Measurements from ENCODE around the gene MARK1. TPM values are rescaled to one million over a fixed set of nuclear protein-coding genes. Genes with fewer than 3 reads are reported as not detected.

The MARK1 gene
- total RNA-seq, 1 donor from 2014 or later, result 6.1 TPM

- Histone ChIP-seq H3K4me3 (ENCODE audit: low read depth, low read length) (no peak overlapping the region), H3K27me3 (ENCODE audit: control insufficient read depth, insufficient read depth, low read length) (peaks cover 3% of the 10 kb centered on the region), H3K36me3 (ENCODE audit: control insufficient read depth, insufficient read depth, low read length) (no peaks in the 10 kb centered on the region)
- DNase-seq (ENCODE audit: low read depth), result no peak
- TF ChIP-seq CTCF (IDR thresholded peaks at IDR 0.05; ENCODE audit: insufficient read depth, low read length, poor library complexity, severe bottlenecking), result no peak
Measured at GRCh38 chr1:220694866-220695382, 167.0 kb downstream of the MARK1 start.

- no peaks in the 10 kb centered on the region for H3K36me3 ChIP-seq (ENCODE audit: control insufficient read depth, insufficient read depth, low read length)
- no peak for TF ChIP-seq CTCF (IDR thresholded peaks at IDR 0.05; ENCODE audit: insufficient read depth, low read length, poor library complexity, severe bottlenecking)
- H3K27me3 ChIP-seq (ENCODE audit: control insufficient read depth, insufficient read depth, low read length), result peaks cover 3% of the 10 kb centered on the region
- H3K4me3 ChIP-seq (ENCODE audit: low read depth, low read length), result no peak overlapping the region
- DNase-seq (ENCODE audit: low read depth), result no peak
Measured at GRCh38 chr1:220695426-220695825, 167.5 kb downstream of the MARK1 start.

GRCh38 chr1:220696226-220696862 is 168.4 kb downstream of the MARK1 start:
- no peaks in the 10 kb centered on the region for H3K36me3 ChIP-seq (ENCODE audit: control insufficient read depth, insufficient read depth, low read length)
- TF ChIP-seq CTCF (IDR thresholded peaks at IDR 0.05; ENCODE audit: insufficient read depth, low read length, poor library complexity, severe bottlenecking), result no peak

GRCh38 chr1:220696863-220697231 is 168.9 kb downstream of the MARK1 start:
- Histone ChIP-seq H3K27me3 (ENCODE audit: control insufficient read depth, insufficient read depth, low read length) (no peaks in the 10 kb centered on the region), H3K36me3 (ENCODE audit: control insufficient read depth, insufficient read depth, low read length) (no peaks in the 10 kb centered on the region), H3K4me3 (ENCODE audit: low read depth, low read length) (no peak overlapping the region)
- no peak for TF ChIP-seq CTCF (IDR thresholded peaks at IDR 0.05; ENCODE audit: insufficient read depth, low read length, poor library complexity, severe bottlenecking)
- DNase-seq (ENCODE audit: low read depth), result peak; percentile 9

More at GRCh38 chr1:220696226-220696862, 168.4 kb downstream of the MARK1 start:
- no peak for DNase-seq (ENCODE audit: low read depth)
- H3K4me3 ChIP-seq (ENCODE audit: low read depth, low read length), result no peak overlapping the region
- no peaks in the 10 kb centered on the region for H3K27me3 ChIP-seq (ENCODE audit: control insufficient read depth, insufficient read depth, low read length)

GRCh38 chr1:220697326-220697725 is 169.4 kb downstream of the MARK1 start:
- TF ChIP-seq CTCF (IDR thresholded peaks at IDR 0.05; ENCODE audit: insufficient read depth, low read length, poor library complexity, severe bottlenecking), result no peak
- DNase-seq (ENCODE audit: low read depth), result no peak
- Histone ChIP-seq H3K27me3 (ENCODE audit: control insufficient read depth, insufficient read depth, low read length) (no peaks in the 10 kb centered on the region), H3K4me3 (ENCODE audit: low read depth, low read length) (no peak overlapping the region), H3K36me3 (ENCODE audit: control insufficient read depth, insufficient read depth, low read length) (no peaks in the 10 kb centered on the region)

- Histone ChIP-seq H3K27me3 (ENCODE audit: control insufficient read depth, insufficient read depth, low read length) (peaks cover 3% of the 10 kb centered on the region), H3K36me3 (ENCODE audit: control insufficient read depth, insufficient read depth, low read length) (no peaks in the 10 kb centered on the region), H3K4me3 (ENCODE audit: low read depth, low read length) (no peak overlapping the region)
- DNase-seq (ENCODE audit: low read depth), result no peak
- no peak for TF ChIP-seq CTCF (IDR thresholded peaks at IDR 0.05; ENCODE audit: insufficient read depth, low read length, poor library complexity, severe bottlenecking)
Measured at GRCh38 chr1:220698607-220699016, 170.7 kb downstream of the MARK1 start.
